GM21390 (cell line): ENCODE results near the gene LTB4R.

ENCODE experiments used
- ATAC-seq: cut with Tn5 transposase; IDR thresholded peaks from one replicate; pipeline ENCODE4 v1.9.1; 2021; ENCODE audit not compliant: unreplicated experiment

LTB4R gene

DNA sequence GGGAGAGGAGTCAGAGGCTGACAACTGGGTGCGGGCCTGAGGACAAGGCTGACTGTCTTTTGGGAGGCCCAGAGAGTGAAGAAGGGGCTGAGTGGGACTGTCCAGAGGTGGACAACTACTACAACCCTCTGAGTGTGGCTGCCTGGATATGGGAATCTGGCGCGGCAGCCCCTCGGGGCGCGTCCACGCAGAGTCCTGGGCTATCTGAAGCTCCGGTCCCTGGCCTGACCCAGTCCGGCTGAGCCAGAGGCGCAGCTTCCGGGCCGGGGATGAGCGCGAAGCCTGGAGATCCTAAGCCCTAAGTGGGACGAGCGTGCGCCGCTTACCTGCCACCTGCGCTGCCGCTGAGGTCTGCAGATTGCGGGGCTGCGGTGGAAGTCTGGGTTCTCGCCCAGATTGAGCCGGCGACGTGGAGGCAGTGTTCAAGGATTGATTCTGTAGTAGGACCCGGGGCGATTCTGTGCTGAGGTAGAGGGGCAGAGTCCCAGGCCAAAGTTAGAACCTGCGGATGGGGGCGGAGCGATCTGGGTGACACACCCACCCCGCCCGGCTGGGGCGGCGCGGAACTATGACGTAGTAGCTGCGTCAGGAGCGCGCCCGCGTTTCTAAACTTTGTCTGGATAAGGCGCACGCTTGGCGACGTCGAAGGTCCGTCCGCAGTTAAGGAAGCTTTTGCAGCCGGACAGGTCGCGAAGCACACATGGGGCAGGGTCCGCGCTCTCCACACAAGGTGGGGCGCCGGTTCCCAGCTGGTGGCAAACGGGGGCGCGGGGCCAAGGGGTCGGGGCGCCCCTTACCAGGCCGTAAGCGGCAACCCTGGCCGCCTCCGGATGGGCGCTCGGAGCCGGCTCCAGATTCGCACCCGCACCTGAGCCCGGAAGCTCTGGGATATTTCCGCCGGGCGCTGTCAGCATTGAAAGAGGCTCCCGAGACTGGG is 11.8 kb upstream of the LTB4R start, which contains the start of the genes DHRS1 and NOP9:
Gene DHRS1, minus strand, starts transcription at position 526 of the 937 bp plus-strand sequence. CDS start 674 bp downstream, outside the sequence.
Gene NOP9, plus strand, starts transcription at position 596 of the 937 bp plus-strand sequence. Its CDS starts 105 bp downstream, at position 701.
- ATAC-seq, result peak; percentile 62

DNA sequence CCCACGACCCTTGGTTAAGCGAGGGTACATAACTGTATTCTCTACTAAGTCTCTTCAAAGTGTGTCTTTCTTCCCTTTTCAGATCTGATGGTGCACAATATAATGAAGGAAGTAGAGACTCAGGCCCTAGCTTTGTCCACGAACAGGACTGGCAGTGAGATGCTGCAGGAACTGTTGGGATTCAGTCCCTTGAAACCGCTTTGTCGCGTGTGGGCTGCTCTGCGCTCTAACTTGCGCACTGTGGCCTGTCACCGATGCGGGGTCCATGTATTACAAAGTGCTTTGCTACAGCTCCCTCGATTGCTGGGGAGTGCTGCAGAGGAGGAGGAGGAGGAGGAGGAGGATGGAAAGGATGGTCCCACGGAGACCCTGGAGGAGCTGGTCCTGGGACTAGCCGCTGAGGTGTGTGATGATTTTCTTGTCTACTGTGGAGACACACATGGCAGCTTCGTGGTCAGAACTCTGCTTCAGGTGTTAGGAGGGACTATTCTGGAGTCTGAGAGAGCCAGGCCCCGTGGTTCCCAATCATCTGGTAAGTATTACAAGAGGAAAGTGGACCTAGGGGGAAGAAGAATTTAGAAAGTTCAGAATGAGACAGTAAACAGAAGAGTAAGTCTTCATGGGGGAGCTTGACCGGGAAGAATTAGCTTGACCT is 10.8 kb upstream of the LTB4R start:
- no peak for ATAC-seq

DNA sequence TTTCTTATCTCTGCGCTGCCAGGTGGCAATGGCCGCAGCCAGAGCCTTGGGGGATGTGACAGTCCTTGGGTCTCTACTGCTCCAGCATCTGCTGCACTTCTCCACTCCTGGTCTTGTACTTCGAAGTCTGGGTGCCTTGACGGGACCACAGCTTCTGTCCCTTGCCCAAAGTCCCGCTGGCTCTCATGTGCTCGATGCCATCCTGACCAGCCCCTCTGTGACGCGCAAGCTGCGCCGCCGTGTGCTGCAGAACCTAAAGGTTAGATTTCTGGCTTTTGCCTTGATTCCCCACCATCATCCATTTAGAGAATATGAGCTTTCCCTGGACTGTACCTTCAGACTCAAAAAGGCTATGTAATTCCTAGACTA is 7.3 kb upstream of the LTB4R start:
- ATAC-seq, result no peak

DNA sequence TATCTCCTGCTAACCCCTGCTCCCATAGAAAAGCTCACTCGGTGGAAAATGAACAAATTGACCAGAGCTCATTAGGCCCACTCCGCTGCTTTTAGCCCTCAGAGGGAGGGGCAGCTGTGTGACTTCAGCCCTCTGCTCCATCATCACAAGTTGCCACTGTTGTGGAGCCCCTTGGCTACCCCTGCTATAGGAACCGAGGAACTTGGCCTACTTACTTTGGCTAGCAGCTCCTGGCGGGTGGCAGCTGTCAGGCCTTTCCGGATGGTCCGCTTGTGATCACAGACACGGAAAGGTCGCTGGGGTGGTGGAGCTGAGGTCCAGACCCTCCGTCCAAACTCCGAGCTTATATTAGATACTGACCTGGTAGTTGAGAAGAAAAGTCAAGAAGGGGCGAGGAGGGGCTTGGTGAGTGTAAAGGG is 4.1 kb upstream of the LTB4R start:
- ATAC-seq, result no peak

DNA sequence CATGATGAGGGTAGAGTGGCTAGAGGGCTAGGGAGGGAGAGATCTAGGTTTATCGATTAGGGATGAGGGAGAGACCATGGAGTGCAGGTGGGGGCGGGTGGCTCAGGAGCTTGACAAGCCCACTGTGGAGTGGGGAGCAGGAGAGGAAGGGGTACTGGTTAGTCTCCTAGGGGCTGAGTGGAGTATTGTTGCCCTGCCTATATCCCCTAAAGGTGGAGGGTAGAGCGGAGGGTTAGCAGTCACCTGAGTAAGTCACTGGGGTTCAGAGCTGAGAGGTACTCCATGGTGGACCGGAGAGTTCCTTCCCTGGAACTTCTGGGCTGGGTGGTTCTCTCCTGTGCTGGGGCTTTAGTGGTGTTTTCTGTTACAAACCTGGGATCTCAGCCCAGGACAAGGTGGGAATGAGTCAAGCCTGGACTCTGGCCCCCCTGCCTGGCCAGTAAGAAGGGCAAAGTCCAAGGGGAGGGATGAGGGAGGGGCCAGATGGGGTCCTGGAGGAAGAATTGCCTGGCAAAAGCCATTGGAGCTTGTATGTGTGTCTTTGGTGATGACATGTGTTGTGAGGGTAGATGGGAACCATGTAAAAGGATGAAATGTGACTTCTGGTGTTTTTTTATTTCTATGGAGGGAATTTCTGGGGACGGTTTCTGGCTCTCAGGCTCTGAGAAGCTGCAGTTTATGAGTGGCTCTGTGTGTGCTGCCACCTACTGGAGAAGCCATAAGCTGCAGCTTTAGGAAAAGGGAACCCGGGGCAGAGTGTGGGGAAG is 3.5 kb upstream of the LTB4R start, which contains the start of gene CIDEB:
Gene CIDEB, minus strand, starts transcription at position 403 of the 767 bp plus-strand sequence. Its CDS starts 119 bp downstream, at position 284.
- ATAC-seq, result no peak

DNA sequence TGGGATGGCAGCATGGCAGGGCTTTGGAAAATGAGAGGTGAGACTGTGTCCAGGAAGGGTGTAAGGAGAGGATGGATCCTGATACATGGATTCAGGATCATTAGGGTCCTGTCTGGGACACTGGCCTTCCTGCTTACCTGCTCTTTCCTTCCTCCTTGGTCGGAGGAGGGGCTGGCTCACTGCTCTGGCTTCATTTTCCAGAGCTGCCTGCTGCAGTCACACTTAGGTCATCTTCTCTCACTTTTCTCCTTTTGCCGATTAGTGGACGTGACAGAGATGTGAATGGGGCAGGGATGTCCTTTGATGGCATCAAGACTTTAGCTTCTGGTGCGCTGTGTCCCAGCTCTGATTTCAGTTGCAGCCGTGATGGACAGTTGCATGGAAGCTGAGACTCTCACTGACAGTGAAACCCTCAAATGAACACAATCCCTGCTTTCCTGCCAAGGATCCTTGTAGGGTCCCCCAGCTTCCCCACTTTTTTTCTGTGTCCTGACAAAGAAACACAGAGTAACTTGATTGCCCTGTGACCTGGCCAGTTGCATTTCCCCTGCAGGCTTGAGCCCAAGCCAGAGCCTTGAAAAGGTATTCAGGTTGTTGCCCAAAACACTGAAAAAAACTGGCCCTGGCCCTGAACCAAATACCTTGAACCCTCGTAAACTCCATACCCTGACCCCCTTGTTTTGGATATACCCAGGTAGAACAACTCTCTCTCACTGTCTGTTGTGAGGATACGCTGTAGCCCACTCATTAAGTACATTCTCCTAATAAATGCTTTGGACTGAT is 2.8 kb upstream of the LTB4R start:
- no peak for ATAC-seq

DNA sequence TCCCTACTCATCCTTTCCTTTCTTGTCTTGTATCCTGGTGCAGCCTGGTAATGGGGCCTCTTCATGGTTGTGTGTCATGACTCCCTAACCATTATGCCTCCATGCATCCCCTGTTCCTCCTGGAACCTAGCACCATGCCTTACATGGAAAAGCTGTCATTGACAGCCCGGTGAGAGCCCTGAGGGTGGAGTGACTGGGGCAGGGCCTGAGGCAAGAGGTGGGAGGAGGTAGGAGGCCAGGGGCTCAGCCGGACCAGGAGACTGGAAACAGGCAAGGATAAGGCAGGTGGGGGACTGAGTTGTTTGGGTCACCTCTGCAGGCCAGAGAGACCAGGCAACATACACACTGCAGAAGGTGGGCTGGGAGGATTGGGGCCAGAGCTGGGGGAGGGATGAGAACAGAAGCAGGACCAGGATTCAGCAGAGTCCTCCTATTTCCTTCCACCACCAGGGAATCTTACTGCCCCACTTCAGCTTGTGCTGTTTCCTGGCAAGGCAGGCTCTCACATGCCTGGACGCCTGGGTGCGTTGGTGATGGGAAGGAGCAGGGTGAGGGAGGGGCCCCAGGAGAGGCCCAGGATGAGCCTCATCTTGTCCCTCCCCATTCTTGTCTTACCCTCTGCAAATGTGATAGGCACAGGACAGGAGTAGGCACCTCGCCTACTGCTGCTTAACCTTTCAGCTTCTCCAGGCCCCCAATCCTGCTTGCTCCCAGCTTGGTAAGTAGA is 1.6 kb upstream of the LTB4R start, which contains the start of gene LTB4R2:
Gene LTB4R2, plus strand, starts transcription at position 603 of the 727 bp plus-strand sequence. CDS start 525 bp downstream, outside the sequence.
- no peak for ATAC-seq

DNA sequence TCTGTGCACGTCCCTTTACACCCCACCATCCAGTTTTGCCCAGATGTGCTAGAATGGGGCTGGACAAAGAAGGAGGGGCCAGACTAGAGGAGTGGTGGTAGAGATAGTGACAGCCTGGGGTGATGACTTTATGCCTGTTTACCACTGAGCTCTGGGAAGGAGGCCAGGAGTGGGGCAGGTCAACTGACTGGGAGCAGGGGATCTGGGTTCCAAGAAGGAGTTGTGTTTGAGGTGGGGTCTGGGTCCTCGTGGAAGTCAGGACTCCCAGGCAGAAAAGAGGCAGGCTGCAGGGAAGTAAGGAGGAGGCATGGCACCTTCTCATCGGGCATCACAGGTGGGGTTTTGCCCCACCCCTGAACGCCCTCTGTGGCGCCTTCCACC is 1.0 kb upstream of the LTB4R start:
- no peak for ATAC-seq

DNA sequence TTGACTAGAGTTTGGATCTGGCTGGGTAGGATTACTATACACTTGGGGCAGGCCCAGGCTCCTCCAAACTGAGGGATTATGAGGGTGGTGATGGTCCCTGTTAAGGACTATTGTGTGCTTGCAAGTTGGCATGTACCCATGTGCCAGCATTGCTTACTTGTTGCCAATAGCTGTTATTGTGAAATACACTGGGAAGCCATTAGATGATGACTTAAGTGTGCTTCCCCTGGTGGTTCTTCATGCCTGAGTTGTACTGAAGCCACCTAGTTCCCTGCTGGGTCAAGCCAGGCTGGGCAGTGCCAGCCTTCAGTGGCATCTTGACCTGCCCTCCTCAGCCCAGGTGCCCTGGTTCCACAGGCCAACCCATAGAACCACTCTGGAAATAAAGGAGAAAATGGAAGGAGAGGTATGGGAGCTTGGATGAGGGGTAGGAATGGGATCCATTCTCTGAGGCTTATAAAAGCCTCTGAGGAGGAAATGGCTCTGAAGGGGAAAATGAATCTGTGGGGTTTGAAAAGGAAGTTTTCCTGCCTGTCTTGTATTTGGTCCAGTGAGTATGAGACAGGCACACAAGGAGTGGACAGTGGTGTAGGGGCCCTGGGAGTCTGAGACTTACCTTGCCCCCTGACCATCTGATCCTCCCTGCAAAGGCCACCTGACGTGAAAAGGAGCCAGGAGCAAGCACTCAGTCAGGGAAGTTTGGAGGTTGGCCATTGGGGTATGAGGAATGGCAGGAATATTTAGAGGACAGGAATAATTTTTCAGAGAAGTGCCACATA is 724 bp downstream of the LTB4R start:
- no peak for ATAC-seq

DNA sequence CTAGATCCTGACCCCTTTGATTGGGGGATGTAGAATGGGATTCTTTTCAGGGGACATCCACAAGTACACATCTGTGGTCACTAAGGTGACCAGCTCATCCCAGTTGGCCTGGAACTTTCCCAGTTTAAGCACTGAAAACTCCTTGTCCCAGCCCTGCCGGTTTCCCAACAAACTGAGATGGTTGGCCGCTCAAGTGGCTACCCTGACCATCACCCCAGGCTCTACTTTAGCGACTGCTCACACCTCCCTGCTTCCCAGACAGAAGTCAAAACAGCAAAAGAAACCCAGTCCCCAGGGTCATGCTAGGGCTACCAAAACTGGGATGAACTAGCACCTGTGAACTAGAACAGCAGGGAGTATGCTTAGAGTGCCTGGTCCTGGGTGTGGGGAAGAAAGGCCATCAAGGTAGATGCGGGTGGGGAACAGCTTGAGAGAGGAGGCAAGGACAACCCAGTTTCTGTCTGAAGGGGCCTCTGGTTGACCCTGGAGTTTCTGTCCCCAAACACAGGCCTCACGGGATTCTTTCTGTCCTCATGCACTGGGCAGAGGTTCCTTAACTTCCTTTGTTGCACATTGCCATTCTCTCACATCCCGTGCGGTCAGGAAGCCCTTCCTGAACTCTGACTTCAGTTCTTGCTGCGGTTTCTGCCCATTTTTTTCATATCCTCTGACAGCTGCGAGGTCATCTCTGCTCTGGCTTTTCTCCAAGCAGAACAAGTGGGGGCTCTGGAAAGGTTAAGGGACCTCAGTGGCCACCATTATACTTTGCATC is 1.6 kb downstream of the LTB4R start:
- no peak for ATAC-seq

DNA sequence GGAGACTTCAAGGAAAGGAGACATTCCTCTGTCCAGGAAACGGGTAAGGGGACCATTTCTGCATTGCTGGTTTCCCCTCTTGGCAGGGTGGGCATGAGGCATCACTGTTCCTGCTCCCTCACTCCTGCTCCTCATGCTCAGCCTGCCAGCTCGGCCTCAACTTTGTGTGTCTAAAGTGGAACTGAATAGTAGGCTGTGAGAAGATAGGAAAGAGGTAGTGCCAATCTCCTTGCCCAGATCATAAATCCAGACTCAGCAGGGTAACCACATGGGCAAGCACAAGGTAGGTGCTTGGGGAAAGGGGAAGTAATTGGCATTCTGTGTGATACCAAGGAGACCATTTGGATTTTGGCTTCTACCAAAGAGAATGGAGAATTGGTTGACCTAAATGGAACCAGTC is 2.6 kb downstream of the LTB4R start:
- no peak for ATAC-seq

DNA sequence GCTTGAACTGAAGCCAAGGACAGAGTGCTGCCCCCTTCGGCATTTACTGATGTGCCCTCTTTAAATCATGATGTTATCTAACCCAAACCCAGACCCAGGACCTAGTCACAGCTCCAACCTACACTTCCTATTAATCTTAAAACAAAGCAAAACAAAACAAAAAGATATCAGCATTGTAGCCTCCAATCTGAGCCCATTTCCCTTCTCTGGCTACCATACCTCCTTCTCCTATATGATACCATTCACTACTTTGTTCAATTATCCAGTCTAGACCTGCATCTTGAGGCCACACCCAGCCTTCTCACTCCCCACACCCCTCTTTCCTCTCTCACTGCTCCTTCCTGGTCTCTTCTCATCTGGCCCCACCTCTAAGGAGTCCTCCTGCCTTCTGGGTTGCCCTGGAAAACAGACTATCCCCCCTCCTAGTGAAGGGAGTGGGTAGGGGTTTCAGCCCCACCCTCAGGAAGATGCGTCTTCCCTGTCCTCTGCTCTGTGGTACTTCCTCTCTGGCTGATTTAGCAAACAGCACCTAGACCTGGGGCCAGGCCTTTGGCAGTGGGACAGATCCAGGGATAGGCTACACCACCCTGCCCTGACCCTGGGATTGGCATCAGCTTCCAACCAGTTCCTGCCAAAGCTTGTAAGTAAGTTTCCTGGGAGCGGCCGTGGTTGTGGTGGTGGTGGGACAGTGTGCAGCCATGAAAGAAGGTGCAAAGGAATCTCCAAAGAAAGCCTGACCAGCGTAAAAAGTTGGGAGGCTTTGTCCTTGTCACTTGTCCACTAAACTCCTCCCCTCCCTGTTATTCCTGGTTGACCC is 3.3 kb downstream of the LTB4R start:
- ATAC-seq, result no peak

DNA sequence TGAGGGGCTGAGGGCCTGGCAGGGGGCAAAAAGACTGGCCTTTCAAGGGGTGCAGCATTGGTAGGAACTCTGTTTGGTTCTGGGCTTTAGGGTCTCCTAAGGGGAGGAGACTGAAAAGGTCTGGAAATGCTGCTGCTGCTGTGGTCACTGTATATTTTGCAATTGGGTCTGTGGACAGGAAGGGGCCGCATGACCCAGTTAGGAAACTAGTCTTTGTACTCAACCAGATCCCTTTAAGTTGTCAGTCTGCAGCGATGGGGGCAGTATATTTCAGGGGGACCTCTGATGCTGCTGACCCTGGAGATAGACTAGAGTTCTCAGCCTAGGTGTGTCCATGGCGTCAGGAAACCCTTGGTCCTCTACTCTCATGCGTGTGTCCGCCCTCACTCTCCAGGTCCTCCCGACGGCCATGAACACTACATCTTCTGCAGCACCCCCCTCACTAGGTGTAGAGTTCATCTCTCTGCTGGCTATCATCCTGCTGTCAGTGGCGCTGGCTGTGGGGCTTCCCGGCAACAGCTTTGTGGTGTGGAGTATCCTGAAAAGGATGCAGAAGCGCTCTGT is 4.0 kb downstream of the LTB4R start:
- no peak for ATAC-seq

DNA sequence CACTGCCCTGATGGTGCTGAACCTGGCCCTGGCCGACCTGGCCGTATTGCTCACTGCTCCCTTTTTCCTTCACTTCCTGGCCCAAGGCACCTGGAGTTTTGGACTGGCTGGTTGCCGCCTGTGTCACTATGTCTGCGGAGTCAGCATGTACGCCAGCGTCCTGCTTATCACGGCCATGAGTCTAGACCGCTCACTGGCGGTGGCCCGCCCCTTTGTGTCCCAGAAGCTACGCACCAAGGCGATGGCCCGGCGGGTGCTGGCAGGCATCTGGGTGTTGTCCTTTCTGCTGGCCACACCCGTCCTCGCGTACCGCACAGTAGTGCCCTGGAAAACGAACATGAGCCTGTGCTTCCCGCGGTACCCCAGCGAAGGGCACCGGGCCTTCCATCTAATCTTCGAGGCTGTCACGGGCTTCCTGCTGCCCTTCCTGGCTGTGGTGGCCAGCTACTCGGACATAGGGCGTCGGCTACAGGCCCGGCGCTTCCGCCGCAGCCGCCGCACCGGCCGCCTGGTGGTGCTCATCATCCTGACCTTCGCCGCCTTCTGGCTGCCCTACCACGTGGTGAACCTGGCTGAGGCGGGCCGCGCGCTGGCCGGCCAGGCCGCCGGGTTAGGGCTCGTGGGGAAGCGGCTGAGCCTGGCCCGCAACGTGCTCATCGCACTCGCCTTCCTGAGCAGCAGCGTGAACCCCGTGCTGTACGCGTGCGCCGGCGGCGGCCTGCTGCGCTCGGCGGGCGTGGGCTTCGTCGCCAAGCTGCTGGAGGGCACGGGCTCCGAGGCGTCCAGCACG is 4.7 kb downstream of the LTB4R start:
- ATAC-seq, result no peak

DNA sequence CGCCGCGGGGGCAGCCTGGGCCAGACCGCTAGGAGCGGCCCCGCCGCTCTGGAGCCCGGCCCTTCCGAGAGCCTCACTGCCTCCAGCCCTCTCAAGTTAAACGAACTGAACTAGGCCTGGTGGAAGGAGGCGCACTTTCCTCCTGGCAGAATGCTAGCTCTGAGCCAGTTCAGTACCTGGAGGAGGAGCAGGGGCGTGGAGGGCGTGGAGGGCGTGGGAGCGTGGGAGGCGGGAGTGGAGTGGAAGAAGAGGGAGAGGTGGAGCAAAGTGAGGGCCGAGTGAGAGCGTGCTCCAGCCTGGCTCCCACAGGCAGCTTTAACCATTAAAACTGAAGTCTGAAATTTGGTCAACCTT is 5.3 kb downstream of the LTB4R start:
- no peak for ATAC-seq
